Colonic mucosa (tissue), 4 donors: Measurements from ENCODE around the gene MRPS31. TPM values are rescaled to one million over a fixed set of nuclear protein-coding genes. Genes with fewer than 3 reads are reported as not detected.
"Not testable (repeated sequence)": the region's sequence is repeated elsewhere in the genome, so short reads cannot be mapped to it uniquely, and the experiment has no call there.

Experiments used
- DNase-seq: peaks from one replicate; pipeline ENCODE4 v3.0.0-alpha.2; 2020
- H3K27ac ChIP-seq: fragments of 200-600 bp; one replicate; pipeline ENCODE4 v1.8.0; 2021
- H3K27me3 ChIP-seq: fragments of 200-600 bp; one replicate; pipeline ENCODE4 v1.8.0; 2021
- H3K36me3 ChIP-seq: fragments of 200-600 bp; one replicate; pipeline ENCODE4 v1.8.0; 2021
- H3K4me1 ChIP-seq: fragments of 200-600 bp; one replicate; pipeline ENCODE4 v1.8.0; 2021; ENCODE audit warnings: mild to moderate bottlenecking
- H3K4me3 ChIP-seq: fragments of 200-600 bp; one replicate; pipeline ENCODE4 v1.8.0; 2021
- H3K9ac ChIP-seq, 2 donors: one replicate each; pipeline ENCODE4 v1.7.0; 2013; ENCODE audit warnings: control low read depth in 2 of 2, low read depth in 2 of 2, low read length in 2 of 2
- H3K9me3 ChIP-seq: fragments of 200-600 bp; one replicate; pipeline ENCODE4 v1.8.0; 2021
- CTCF ChIP-seq: fragments of 200-600 bp; IDR thresholded peaks from one replicate; pipeline ENCODE4 v1.8.0; 2022; ENCODE audit warnings: antibody characterized with exemption, mild to moderate bottlenecking
- intact Hi-C: fragments of 100-400 bp; cut with DNase I; formaldehyde crosslinking; loops from one replicate; pipeline ENCODE4 v1.14.1; 2022
- total RNA-seq, 2 donors: library from RNA; stranded (reverse); fragmentation: NEBNext Ultra II Directional in 1 of 2; extraction: Animal tissue kit (Norgen Biotek cat#: 25700) in 1 of 2; gene quantifications; one replicate each; pipeline ENCODE4 v1.2.1, GENCODE V29; 2021
- donor health status: healthy.
- donor health status: DM: no; HTN: no; CAD: no.
- donor health status: DM: no; HTN: no; CAD: no.

MRPS31 gene
- total RNA-seq, 2 donors from 2014 or later = 18.1 to 21.7 TPM

GRCh38 chr13:40732658-40733057 lies 38.3 kb downstream of the MRPS31 start:
- H3K9ac ChIP-seq = no peak overlapping the region
- no peaks in the 10 kb centered on the region for H3K9me3 ChIP-seq
- no peak overlapping the region for H3K27ac ChIP-seq
- TF ChIP-seq CTCF = no peak
- no peak for DNase-seq
- H3K36me3 ChIP-seq = no peaks in the 10 kb centered on the region
- H3K4me3 ChIP-seq = no peak overlapping the region
- H3K4me1 ChIP-seq = no peaks in the 10 kb centered on the region
- H3K27me3 ChIP-seq = no peaks in the 10 kb centered on the region
- intact Hi-C loops = no loop called here

GRCh38 chr13:40728595-40728994 lies 42.4 kb downstream of the MRPS31 start:
- Histone ChIP-seq H3K27me3 (no peaks in the 10 kb centered on the region), H3K9me3 (no peaks in the 10 kb centered on the region), H3K27ac (no peak overlapping the region), H3K4me1 (no peaks in the 10 kb centered on the region), H3K4me3 (no peak overlapping the region), H3K36me3 (no peaks in the 10 kb centered on the region), H3K9ac (no peak overlapping the region)
- intact Hi-C loops = no loop called here
- TF ChIP-seq CTCF = no peak
- DNase-seq = no peak

- H3K4me1 ChIP-seq, H3K9ac ChIP-seq, H3K27ac ChIP-seq, H3K36me3 ChIP-seq, H3K4me3 ChIP-seq, H3K27me3 ChIP-seq, intact Hi-C loops, DNase-seq, H3K9me3 ChIP-seq: not testable (repeated sequence)
These were observed 56.6 kb downstream of the MRPS31 start for GRCh38 chr13:40714433-40714832.

- DNase-seq = no peak
- Histone ChIP-seq H3K36me3 (no peaks in the 10 kb centered on the region), H3K4me3 (no peak overlapping the region), H3K27me3 (no peaks in the 10 kb centered on the region), H3K4me1 (no peaks in the 10 kb centered on the region), H3K27ac (no peak overlapping the region), H3K9ac (no peak overlapping the region), H3K9me3 (no peaks in the 10 kb centered on the region)
- intact Hi-C loops = no loop called here
- TF ChIP-seq CTCF = no peak
These were observed 64.6 kb downstream of the MRPS31 start for GRCh38 chr13:40706439-40706838.

- no peak for TF ChIP-seq CTCF
- Histone ChIP-seq H3K4me1 (no peaks in the 10 kb centered on the region), H3K9me3 (no peaks in the 10 kb centered on the region), H3K36me3 (no peaks in the 10 kb centered on the region), H3K27me3 (no peaks in the 10 kb centered on the region), H3K27ac (no peak overlapping the region), H3K9ac (no peak overlapping the region), H3K4me3 (no peak overlapping the region)
- intact Hi-C loops = no loop called here
- no peak for DNase-seq
These were observed 73.3 kb downstream of the MRPS31 start for GRCh38 chr13:40697711-40698110.

- no peak overlapping the region for H3K27ac ChIP-seq
- no peaks in the 10 kb centered on the region for H3K36me3 ChIP-seq
- TF ChIP-seq CTCF = no peak
- no peaks in the 10 kb centered on the region for H3K4me1 ChIP-seq
- no peak overlapping the region for H3K4me3 ChIP-seq
- no peak for DNase-seq
- H3K27me3 ChIP-seq = no peaks in the 10 kb centered on the region
- H3K9me3 ChIP-seq = no peaks in the 10 kb centered on the region
- H3K9ac ChIP-seq = no peak overlapping the region
- intact Hi-C loops = no loop called here
These were observed 76.6 kb downstream of the MRPS31 start for GRCh38 chr13:40694426-40694825.
